H1 (cell line): ENCODE measurements around the gene DHRS1. TPM values are rescaled to one million over a fixed set of nuclear protein-coding genes. Genes with fewer than 3 reads are reported as not detected.

Source experiments
- CTCF ChIA-PET: fragments of 300-600 bp; sonication (Branson Sonifier 250); formaldehyde crosslinking; loops from one replicate; lab custom pipeline; 2021; ENCODE audit not compliant: partially characterized antibody; lab: Charles Lee
- POLR2A ChIA-PET: fragments of 300-600 bp; sonication (Branson Sonifier 250); formaldehyde crosslinking; loops from one replicate; lab custom pipeline; 2021; ENCODE audit warnings: inconsistent platforms; ENCODE audit not compliant: partially characterized antibody; lab: Charles Lee
- DNase-seq, 2 experiments: peaks; one replicate each; pipeline versions ENCODE4 v3.0.0 to v3.0.0-alpha.2; 2010 to 2022; ENCODE audit warnings: low spot score in 2 of 2, low read depth in 1 of 2, mixed read lengths in 1 of 2
- FAIRE-seq: peaks from 2 replicates; lab custom pipeline; 2011; peaks lifted over from hg19 to GRCh38; lab: Jason Lieb, UNC
- H2AFZ ChIP-seq: 2 replicates; pipeline ENCODE4 v1.8.1; 2012; ENCODE audit warnings: low read length, inconsistent platforms
- H2AK5ac ChIP-seq: 2 replicates; pipeline ENCODE4 v1.6.1; 2013; ENCODE audit warnings: low read depth, low read length
- H2BK120ac ChIP-seq: replicated peaks from 2 replicates; pipeline ENCODE3; 2013; ENCODE audit warnings: low read depth, low read length, inconsistent platforms
- H2BK12ac ChIP-seq: 2 replicates; pipeline ENCODE4 v1.6.1; 2013; ENCODE audit warnings: low read depth, low read length
- H2BK15ac ChIP-seq: 2 replicates; pipeline ENCODE4 v1.6.1; 2013; ENCODE audit warnings: low read length
- H2BK20ac ChIP-seq: 2 replicates; pipeline ENCODE4 v1.6.1; 2013; ENCODE audit warnings: low read length
- H2BK5ac ChIP-seq: 2 replicates; pipeline ENCODE4 v1.6.1; 2013; ENCODE audit warnings: low read depth, low read length
- H3K14ac ChIP-seq: 2 replicates; pipeline ENCODE4 v1.6.1; 2013; ENCODE audit warnings: inconsistent platforms; ENCODE audit not compliant: insufficient read length
- H3K18ac ChIP-seq: 2 replicates; pipeline ENCODE4 v1.6.1; 2013; ENCODE audit warnings: low read length; ENCODE audit errors: extremely low read depth
- H3K23ac ChIP-seq: 2 replicates; pipeline ENCODE4 v1.6.1; 2013; ENCODE audit warnings: inconsistent platforms; ENCODE audit not compliant: insufficient read length
- H3K23me2 ChIP-seq: 2 replicates; pipeline ENCODE4 v1.6.1; 2013; ENCODE audit warnings: low read depth, low read length
- H3K27ac ChIP-seq: 2 replicates; pipeline ENCODE4 v1.6.1; 2011; ENCODE audit warnings: low read depth, low read length, inconsistent platforms
- H3K27me3 ChIP-seq, 4 experiments: replicated peaks in 1 of 4; 1 replicate in 1 of 4; 2 replicates in 3 of 4; pipeline versions ENCODE4 v1.6.1 to v1.8.1; 2011 to 2013; ENCODE audit warnings: low read length in 3 of 4, mild to moderate bottlenecking in 3 of 4, inconsistent platforms in 2 of 4, mixed read lengths in 2 of 4, moderate library complexity in 1 of 4; ENCODE audit not compliant: control insufficient read depth in 3 of 4, insufficient read depth in 3 of 4; ENCODE audit errors: extremely low read depth in 1 of 4
- H3K36me3 ChIP-seq, 4 experiments: 2 replicates each; pipeline versions ENCODE4 v1.6.1 to v1.8.1; 2011 to 2013; ENCODE audit warnings: mild to moderate bottlenecking in 4 of 4, low read length in 3 of 4, moderate library complexity in 2 of 4, control low read depth in 1 of 4, inconsistent platforms in 1 of 4; ENCODE audit not compliant: insufficient read depth in 4 of 4, control insufficient read depth in 2 of 4
- H3K4ac ChIP-seq: replicated peaks from 2 replicates; pipeline ENCODE3; 2013; ENCODE audit warnings: low read length, low read depth, mixed read lengths, inconsistent platforms; ENCODE audit not compliant: insufficient read length
- H3K4me1 ChIP-seq, 4 experiments: replicated peaks in 1 of 4; 1 replicate in 1 of 4; 2 replicates in 3 of 4; pipeline versions ENCODE4 v1.6.1 to v1.8.1; 2011 to 2013; ENCODE audit warnings: low read length in 3 of 4, inconsistent platforms in 2 of 4, mixed read lengths in 1 of 4; ENCODE audit not compliant: insufficient read depth in 4 of 4, control insufficient read depth in 3 of 4
- H3K4me2 ChIP-seq, 2 experiments: 2 replicates each; pipeline versions ENCODE4 v1.6.1 to v1.8.1; 2011 to 2013; ENCODE audit warnings: low read depth in 2 of 2, low read length in 2 of 2, control low read depth in 1 of 2, inconsistent platforms in 1 of 2, mild to moderate bottlenecking in 1 of 2; ENCODE audit not compliant: insufficient read depth in 1 of 2
- H3K4me3 ChIP-seq, 4 experiments: fragments of 200-600, 300-600 bp in 1 of 4; sonication (generic), shearing (Covaris generic), sonication (Bioruptor Twin) in 1 of 4; 2 replicates each; pipeline versions ENCODE4 v1.5.1 to v1.8.1; 2011 to 2016; ENCODE audit warnings: low read length in 4 of 4, low read depth in 3 of 4, control low read depth in 2 of 4, inconsistent platforms in 2 of 4, mild to moderate bottlenecking in 2 of 4, mixed read lengths in 1 of 4, moderate library complexity in 1 of 4; ENCODE audit not compliant: insufficient read depth in 2 of 4; ENCODE audit errors: extremely low read depth in 1 of 4
- H3K56ac ChIP-seq: replicated peaks from 2 replicates; pipeline ENCODE3; 2013; ENCODE audit warnings: low read depth, mild to moderate bottlenecking, mixed read lengths, low read length, inconsistent platforms; ENCODE audit not compliant: insufficient read length
- H3K79me1 ChIP-seq: 2 replicates; pipeline ENCODE4 v1.6.1; 2013; ENCODE audit warnings: low read depth, low read length, control low read depth
- H3K79me2 ChIP-seq, 2 experiments: 2 replicates each; pipeline versions ENCODE4 v1.6.1 to v1.8.1; 2012 to 2013; ENCODE audit warnings: low read length in 2 of 2, mild to moderate bottlenecking in 2 of 2, inconsistent platforms in 1 of 2; ENCODE audit not compliant: insufficient read depth in 2 of 2, control insufficient read depth in 1 of 2
- H3K9ac ChIP-seq, 4 experiments: replicated peaks in 1 of 4; 1 replicate in 1 of 4; 2 replicates in 3 of 4; pipeline versions ENCODE4 v1.6.1 to v1.8.1; 2011 to 2013; ENCODE audit warnings: low read depth in 3 of 4, low read length in 3 of 4, control low read depth in 2 of 4, mild to moderate bottlenecking in 2 of 4, moderate library complexity in 2 of 4, inconsistent platforms in 1 of 4; ENCODE audit errors: extremely low read depth in 1 of 4
- H3K9me3 ChIP-seq, 2 experiments: 2 replicates each; pipeline versions ENCODE4 v1.6.1 to v1.8.1; 2012 to 2013; ENCODE audit warnings: mild to moderate bottlenecking in 2 of 2, moderate library complexity in 2 of 2, control low read depth in 1 of 2, inconsistent platforms in 1 of 2, low read depth in 1 of 2, low read length in 1 of 2, mixed read lengths in 1 of 2; ENCODE audit not compliant: insufficient read depth in 2 of 2
- H4K20me1 ChIP-seq, 2 experiments: replicated peaks in 1 of 2; 2 replicates each; pipeline versions ENCODE3 to v1.8.1; 2011 to 2013; ENCODE audit warnings: inconsistent platforms in 2 of 2, low read length in 2 of 2, mild to moderate bottlenecking in 1 of 2; ENCODE audit not compliant: insufficient read depth in 2 of 2, control insufficient read depth in 1 of 2
- H4K5ac ChIP-seq: 2 replicates; pipeline ENCODE4 v1.6.1; 2013; ENCODE audit warnings: low read length, low read depth, mixed read lengths, inconsistent platforms; ENCODE audit not compliant: insufficient read length
- H4K8ac ChIP-seq: 2 replicates; pipeline ENCODE4 v1.8.0; 2013; ENCODE audit warnings: mild to moderate bottlenecking, moderate library complexity, low read length, inconsistent platforms; ENCODE audit not compliant: insufficient read depth; ENCODE audit errors: extremely low read depth
- H4K91ac ChIP-seq: replicated peaks from 2 replicates; pipeline ENCODE3; 2013; ENCODE audit warnings: low read length, mixed read lengths, inconsistent platforms; ENCODE audit not compliant: insufficient read length
- CHD1 ChIP-seq: IDR thresholded peaks from 2 replicates; pipeline ENCODE4 v1.6.1; 2012; ENCODE audit warnings: low read depth, low read length, improper control_type of control experiment
- CTCF ChIP-seq, 3 experiments: IDR thresholded peaks; 1 replicate in 2 of 3; 2 replicates in 1 of 3; pipeline versions ENCODE4 v1.5.1 to v1.6.1; 2011; ENCODE audit warnings: low read length in 3 of 3, mild to moderate bottlenecking in 3 of 3, inconsistent platforms in 2 of 3, low read depth in 1 of 3, moderate library complexity in 1 of 3; ENCODE audit not compliant: insufficient read depth in 1 of 3; ENCODE audit errors: control extremely low read depth in 1 of 3
- FOSL1 ChIP-seq: IDR thresholded peaks from 2 replicates; pipeline ENCODE4 v1.6.1; 2011; ENCODE audit warnings: mild to moderate bottlenecking, low read depth, low read length, moderate library complexity; ENCODE audit not compliant: insufficient read depth
- GTF2F1 ChIP-seq: IDR thresholded peaks from 2 replicates; pipeline ENCODE4 v1.6.1; 2012; ENCODE audit warnings: low read depth, low read length, improper control_type of control experiment, borderline replicate concordance
- HDAC2 ChIP-seq, 2 experiments: fragments of 300-600 bp in 1 of 2; sonication (generic) in 1 of 2; IDR thresholded peaks; 2 replicates each; pipeline ENCODE4 v1.6.1; 2011 to 2012; ENCODE audit warnings: low read depth in 2 of 2, low read length in 2 of 2, mild to moderate bottlenecking in 2 of 2, moderate library complexity in 2 of 2, borderline replicate concordance in 1 of 2, inconsistent platforms in 1 of 2
- MAFK ChIP-seq: IDR thresholded peaks from 2 replicates; pipeline ENCODE4 v1.6.1; 2012; ENCODE audit warnings: low read depth, mild to moderate bottlenecking, improper control_type of control experiment, low read length
- MAX ChIP-seq: IDR thresholded peaks from 2 replicates; pipeline ENCODE4 v1.6.1; 2012; ENCODE audit warnings: inconsistent platforms
- NANOG ChIP-seq: IDR thresholded peaks from 2 replicates; pipeline ENCODE4 v1.6.1; 2011; ENCODE audit warnings: low read length, low read depth, mild to moderate bottlenecking, inconsistent platforms; ENCODE audit not compliant: insufficient read depth, poor library complexity, severe bottlenecking
- SP1 ChIP-seq: IDR thresholded peaks from 2 replicates; pipeline ENCODE4 v1.6.1; 2011; ENCODE audit warnings: low read depth, low read length
- SP4 ChIP-seq: IDR thresholded peaks from 2 replicates; pipeline ENCODE4 v1.6.1; 2012; ENCODE audit warnings: low read length, inconsistent platforms
- TCF12 ChIP-seq: IDR thresholded peaks from 2 replicates; pipeline ENCODE4 v1.6.1; 2011; ENCODE audit warnings: low read depth, mild to moderate bottlenecking, low read length
- WGBS, 2 experiments: shearing (Covaris generic) in 1 of 2; methylation state at CpG; one replicate each; pipeline versions ENCODE4 v1.1.6 to v1.1.7; 2013 to 2015; ENCODE audit warnings: low lambda C conversion rate in 2 of 2, mixed read lengths in 2 of 2, inconsistent platforms in 1 of 2, low coverage in 1 of 2, missing lambda C conversion rate in 1 of 2; ENCODE audit not compliant: insufficient replicate concordance in 2 of 2, insufficient coverage in 1 of 2, insufficient read length in 1 of 2; ENCODE audit errors: extremely low coverage in 1 of 2, missing lambda C conversion rate in 1 of 2; 5-methylcytosine and 5-hydroxymethylcytosine counted together
- polyA plus RNA-seq, 7 experiments: library from polyadenylated mRNA; depleted of rRNA in 3 of 7; stranded (reverse) in 5 of 7; unstranded in 2 of 7; fragments of >200 nt in 5 of 7; fragments of 200-250 nt in 2 of 7; gene quantifications; 1 replicate in 5 of 7; 2 replicates in 1 of 7; 4 replicates in 1 of 7; pipeline versions ENCODE4 v1.2.1 to v1.2.3, GENCODE V29; 2011 to 2013; ENCODE audit warnings: missing spikeins in 2 of 7, mixed read lengths in 2 of 7
- total RNA-seq: library from RNA; stranded (reverse); fragmentation: NEBNext Ultra II Directional; extraction: Animal tissue kit (Norgen Biotek cat#: 25700); gene quantifications from 2 replicates; pipeline ENCODE4 v1.2.1, GENCODE V29; 2021

DHRS1 gene
- total and polyA plus RNA-seq, 2 of the 8 experiments (the other 6 are each of a cell fraction or from before 2014, with no cell fraction given), result 8.8 to 31.7 TPM

- Histone ChIP-seq H2BK20ac (no peak overlapping the region), H4K5ac (no peak overlapping the region), H2AFZ (no peak overlapping the region), H3K23ac (no peak overlapping the region), H2AK5ac (no peak overlapping the region), H3K4me3 (no peak overlapping the region), H3K4me2 (no peak overlapping the region; a peak in 1 of 4 replicates), H4K20me1 (peaks cover 0 to 2% of the 10 kb centered on the region in 2 experiments), H2BK12ac (no peak overlapping the region), H2BK120ac (no peak overlapping the region), H3K4me1 (peaks cover 0 to 4% (median 2%) of the 10 kb centered on the region in 4 experiments; a peak in 4 of 7 replicates), H3K79me1 (no peaks in the 10 kb centered on the region), H3K18ac (no peak overlapping the region), H4K8ac (no peak overlapping the region), H3K27me3 (no peaks in the 10 kb centered on the region; a peak in 1 of 7 replicates), H3K9ac (no peak overlapping the region), H4K91ac (no peak overlapping the region), H2BK5ac (no peak overlapping the region), H2BK15ac (no peak overlapping the region), H3K56ac (no peak overlapping the region), H3K23me2 (peaks cover 4% of the 10 kb centered on the region), H3K27ac (no peak overlapping the region), H3K79me2 (no peaks in the 10 kb centered on the region), H3K14ac (no peak overlapping the region), H3K9me3 (no peaks in the 10 kb centered on the region), H3K4ac (no peak overlapping the region), H3K36me3 (no peaks in the 10 kb centered on the region; a peak in 1 of 8 replicates)
- ChIA-PET POLR2A (interaction anchor here (1.0 to 2.7 kb wide), 6 partner anchors 8 to 87 kb away, joined by 3 to 25 read pairs (median 10); partner anchors contain the start of genes CHMP4A and RIPK3), CTCF (interaction anchor here (0.7 to 8.6 kb wide), 12 partner anchors 11 to 155 kb away, joined by 3 to 94 read pairs (median 18); partner anchors contain the start of genes CIDEB, DHRS1, GMPR2 and LTB4R2)
- FAIRE-seq (no peak), DNase-seq (no peak)
- 83% methylated on average over 2 of the region's 2 CpGs; no CpG with 5 or more reads in 1 of the 2 experiments for WGBS, 2 experiments
- TF ChIP-seq TCF12 (no peak), FOSL1 (no peak), MAFK (no peak), MAX (no peak), GTF2F1 (no peak), CHD1 (no peak), SP1 (no peak), CTCF (IDR thresholded peaks at IDR 0.05; ENCODE audit: control extremely low read depth in 1 of 3, insufficient read depth in 1 of 3, low read depth in 1 of 3, low read length in 3 of 3) (no peak), NANOG (no peak), SP4 (no peak), HDAC2 (IDR thresholded peaks at IDR 0.05; ENCODE audit: borderline replicate concordance in 1 of 2, low read depth in 2 of 2, low read length in 2 of 2) (no peak)
These were observed 27.1 kb downstream of the DHRS1 start for GRCh38 chr14:24272467-24272866.
